Adrenal gland (tissue), 12 donors: ENCODE measurements around the gene PPM1E. TPM values are rescaled to one million over a fixed set of nuclear protein-coding genes. Genes with fewer than 3 reads are reported as not detected.
A peak's percentile ranks its signal among the peaks of the same experiment; 100 is the strongest.

Experiments
- DNase-seq, 7 donors: peaks; one replicate each; pipeline ENCODE4 v3.0.0-alpha.2; 2019 to 2020
- H3K27ac ChIP-seq, 5 donors: fragments of 200-600 bp; sonication (generic) in 4 of 5; 1 replicate in 3 of 5; 2 replicates in 2 of 5; pipeline versions ENCODE4 v1.5.1 to v1.8.0; 2016 to 2020; ENCODE audit warnings: mild to moderate bottlenecking in 1 of 5
- H3K27me3 ChIP-seq: fragments of 200-600 bp; 2 replicates; pipeline ENCODE4 v1.8.0; 2021
- H3K36me3 ChIP-seq, 2 donors: fragments of 200-600 bp; replicated peaks in 1 of 2; 1 replicate in 1 of 2; 2 replicates in 1 of 2; pipeline versions ENCODE4 v1.5.1 to v1.8.0; 2018 to 2022
- H3K4me1 ChIP-seq, 2 donors: fragments of 200-600 bp; replicated peaks in 1 of 2; 1 replicate in 1 of 2; 2 replicates in 1 of 2; pipeline versions ENCODE4 v1.5.1 to v1.8.0; 2018 to 2021
- H3K4me3 ChIP-seq, 4 donors: fragments of 200-600 bp; sonication (generic) in 3 of 4; one replicate each; pipeline ENCODE4 v1.5.1; 2016 to 2018
- H3K9me3 ChIP-seq, 3 donors: fragments of 200-600 bp; sonication (generic) in 1 of 3; replicated peaks in 1 of 3; 1 replicate in 2 of 3; 2 replicates in 1 of 3; pipeline versions ENCODE4 v1.5.1 to v1.8.0; 2016 to 2021
- POLR2A ChIP-seq, 2 donors: fragments of 450-650 bp; IDR thresholded peaks; one replicate each; pipeline ENCODE4 v1.6.1; 2017; ENCODE audit warnings: antibody characterized with exemption in 2 of 2, mild to moderate bottlenecking in 2 of 2, moderate library complexity in 1 of 2
- WGBS, 4 donors: extraction: QIAGEN DNeasy Blood & Tissue Kit in 2 of 4; methylation state at CpG; one replicate each; pipeline versions ENCODE4 v1.1.5 to v1.1.7; 2013 to 2017; 5-methylcytosine and 5-hydroxymethylcytosine counted together
- intact Hi-C, 2 donors: fragments of 100-400 bp; cut with DNase I; formaldehyde crosslinking; loops; one replicate each; pipeline versions ENCODE4 v1.14.1 to v1.15.0; 2022 to 2023
- polyA plus RNA-seq, 3 donors: library from polyadenylated mRNA; stranded (reverse); fragments of 200-250 nt in 2 of 3; fragments of 350-450 nt in 1 of 3; fragmentation: Illumina TruSeq in 1 of 3; extraction: RNeasy Lipid Tissue Mini Kit (QIAGEN cat#74804) in 1 of 3; gene quantifications; one replicate each; pipeline ENCODE4 v1.2.3, GENCODE V29; 2013 to 2014
- total RNA-seq, 9 donors: library from RNA; depleted of rRNA in 4 of 9; stranded (reverse); fragments of >200 nt in 4 of 9; fragments of 120-200 nt in 1 of 9; fragmentation: NEBNext Ultra II Directional in 1 of 9; extraction: Animal tissue kit (Norgen Biotek cat#: 25700) in 1 of 9; gene quantifications; one replicate each; pipeline versions ENCODE4 v1.1.0 to v1.2.4, GENCODE V29; 2013 to 2023
- TF ChIP-seq, protein P1 (sequence below), 6 experiments: fragments of 450-650 bp in 4 of 6; fragments of 200-600 bp in 2 of 6; sonication (generic) in 1 of 6; IDR thresholded peaks; 1 replicate in 5 of 6; 2 replicates in 1 of 6; pipeline versions ENCODE4 v1.5.1 to v1.8.0; 2016 to 2021; ENCODE audit warnings: antibody characterized with exemption in 6 of 6, mild to moderate bottlenecking in 2 of 6, moderate library complexity in 1 of 6
- donor health status: healthy with polysubstance abuse.
- donor health status: Bipolar disorder and iron deficiency.
- donor health status: DM: yes; HTN: yes; CAD: no.
- donor health status: DM: no; HTN: no; CAD: no.
- donor health status: DM: no; HTN: no; CAD: no.
- donor health status: DM: yes; HTN: yes; CAD: no.

The PPM1E gene
- total and polyA plus RNA-seq, 12 donors: 1.8 to 22.7 (median 11.3) TPM

DNA sequence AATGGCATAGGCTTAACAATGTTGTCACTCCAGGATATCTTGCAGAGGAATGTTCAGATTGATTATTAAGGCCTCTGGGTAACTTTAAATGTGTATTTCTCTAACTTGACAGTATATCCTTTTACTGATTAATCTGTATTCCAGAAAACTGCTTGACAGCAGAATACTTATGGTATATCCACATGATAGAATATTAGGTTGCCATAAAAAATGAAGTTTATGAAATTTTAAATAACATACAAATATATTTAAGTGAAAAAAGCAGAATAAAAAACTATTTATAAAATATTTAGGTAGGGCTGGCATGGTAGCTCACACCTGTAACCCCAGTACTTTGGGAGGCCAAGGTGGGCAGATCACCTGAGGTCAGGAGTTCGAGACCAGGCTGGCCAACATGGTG, 244.4 kb downstream of the PPM1E start:
- no peak overlapping the region for H3K27ac ChIP-seq
- H3K36me3 ChIP-seq: no peaks in the 10 kb centered on the region
- H3K9me3 ChIP-seq: no peaks in the 10 kb centered on the region
- no peaks in the 10 kb centered on the region for H3K27me3 ChIP-seq
- no peak overlapping the region for H3K4me3 ChIP-seq
- DNase-seq: no peak
- no peak for TF ChIP-seq POLR2A (IDR thresholded peaks at IDR 0.05)
- TF ChIP-seq, protein P1, sequence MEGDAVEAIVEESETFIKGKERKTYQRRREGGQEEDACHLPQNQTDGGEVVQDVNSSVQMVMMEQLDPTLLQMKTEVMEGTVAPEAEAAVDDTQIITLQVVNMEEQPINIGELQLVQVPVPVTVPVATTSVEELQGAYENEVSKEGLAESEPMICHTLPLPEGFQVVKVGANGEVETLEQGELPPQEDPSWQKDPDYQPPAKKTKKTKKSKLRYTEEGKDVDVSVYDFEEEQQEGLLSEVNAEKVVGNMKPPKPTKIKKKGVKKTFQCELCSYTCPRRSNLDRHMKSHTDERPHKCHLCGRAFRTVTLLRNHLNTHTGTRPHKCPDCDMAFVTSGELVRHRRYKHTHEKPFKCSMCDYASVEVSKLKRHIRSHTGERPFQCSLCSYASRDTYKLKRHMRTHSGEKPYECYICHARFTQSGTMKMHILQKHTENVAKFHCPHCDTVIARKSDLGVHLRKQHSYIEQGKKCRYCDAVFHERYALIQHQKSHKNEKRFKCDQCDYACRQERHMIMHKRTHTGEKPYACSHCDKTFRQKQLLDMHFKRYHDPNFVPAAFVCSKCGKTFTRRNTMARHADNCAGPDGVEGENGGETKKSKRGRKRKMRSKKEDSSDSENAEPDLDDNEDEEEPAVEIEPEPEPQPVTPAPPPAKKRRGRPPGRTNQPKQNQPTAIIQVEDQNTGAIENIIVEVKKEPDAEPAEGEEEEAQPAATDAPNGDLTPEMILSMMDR (IDR thresholded peaks at IDR 0.05): no peak
- intact Hi-C loops: loop anchor here in 1 of 2 donors (10.0 kb wide), 1 partner anchor 475 kb away; no protein-coding TSS in a partner anchor
- H3K4me1 ChIP-seq: peaks cover 9 to 41% of the 10 kb centered on the region in 2 donors
- WGBS, 4 donors: 90 to 96% (median 96%) methylated on average over 1 of the region's 1 CpG

DNA sequence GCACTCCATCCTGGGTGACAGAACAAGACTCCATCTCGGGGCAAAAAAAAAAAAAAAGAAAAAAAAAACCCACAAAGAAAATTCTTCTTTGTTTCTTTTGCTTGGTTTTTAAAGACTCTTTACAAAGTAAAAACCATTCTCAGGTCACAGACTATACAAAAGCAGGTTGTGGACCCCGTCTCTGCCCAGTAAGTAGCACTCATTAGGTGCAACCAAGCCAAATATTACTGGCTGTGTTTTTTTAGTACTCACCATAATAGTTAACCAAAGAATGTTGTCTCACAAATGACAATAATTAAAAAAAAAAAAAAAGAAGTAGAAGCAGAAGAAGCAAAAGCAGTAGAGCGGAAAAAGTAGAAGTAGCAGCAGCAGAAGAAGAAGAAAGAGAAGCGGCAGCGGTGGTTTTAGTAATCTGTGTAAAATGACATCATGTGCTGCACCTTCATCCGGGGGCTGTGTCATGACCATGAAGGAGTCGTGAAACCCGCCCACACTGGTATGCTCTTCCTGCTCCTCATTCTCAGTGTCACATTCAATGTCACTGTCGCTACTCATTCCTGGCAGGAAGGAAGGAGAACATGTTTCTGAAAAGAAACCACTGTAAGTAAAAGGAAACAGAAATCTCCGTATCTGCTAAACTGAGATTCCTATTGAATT, 245.6 kb downstream of the PPM1E start:
- TF ChIP-seq POLR2A (IDR thresholded peaks at IDR 0.05): peak in 1 of 2 donors; percentile 81
- TF ChIP-seq, protein P1 (IDR thresholded peaks at IDR 0.05): no peak
- peak; percentile 64 to 90 (median 81) for DNase-seq
- intact Hi-C loops: loop anchor here in 1 of 2 donors (10.0 kb wide), 1 partner anchor 476 kb away; no protein-coding TSS in a partner anchor
- WGBS, 4 donors: 22 to 27% (median 25%) methylated on average over 10 of the region's 10 CpGs
- Histone ChIP-seq H3K27ac (peak overlapping the region; percentile 39 to 77 (median 70)), H3K27me3 (no peaks in the 10 kb centered on the region), H3K4me1 (peaks cover 9 to 41% of the 10 kb centered on the region in 2 donors), H3K4me3 (peak overlapping the region in 1 of 4 donors; percentile 37), H3K9me3 (no peaks in the 10 kb centered on the region), H3K36me3 (no peaks in the 10 kb centered on the region)

DNA sequence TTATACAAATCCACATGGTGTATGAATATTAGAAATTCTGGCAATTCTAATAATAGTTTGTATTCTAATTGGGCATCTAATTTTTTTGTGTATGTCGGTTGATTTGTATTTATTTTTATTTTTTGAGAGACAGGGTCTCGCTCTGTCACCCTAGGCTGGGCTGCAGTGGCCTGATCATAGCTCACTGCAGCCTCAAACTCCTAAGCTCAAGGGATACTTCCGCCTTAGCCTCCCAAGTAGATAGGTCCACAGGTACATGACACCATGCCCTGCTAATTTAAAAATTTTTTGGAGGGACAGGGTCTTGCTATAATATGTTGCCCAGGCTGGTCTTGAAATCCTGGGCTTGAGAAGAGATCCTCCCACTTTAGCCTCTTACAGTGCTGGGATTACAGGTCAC, 246.5 kb downstream of the PPM1E start:
- intact Hi-C loops: loop anchor here in 1 of 2 donors (10.0 kb wide), 1 partner anchor 477 kb away; no protein-coding TSS in a partner anchor
- peak overlapping the region in 4 of 5 donors; percentile 39 to 75 (median 68) for H3K27ac ChIP-seq
- WGBS, 4 donors: 71 to 84% (median 78%) methylated on average over 3 of the region's 3 CpGs

DNA sequence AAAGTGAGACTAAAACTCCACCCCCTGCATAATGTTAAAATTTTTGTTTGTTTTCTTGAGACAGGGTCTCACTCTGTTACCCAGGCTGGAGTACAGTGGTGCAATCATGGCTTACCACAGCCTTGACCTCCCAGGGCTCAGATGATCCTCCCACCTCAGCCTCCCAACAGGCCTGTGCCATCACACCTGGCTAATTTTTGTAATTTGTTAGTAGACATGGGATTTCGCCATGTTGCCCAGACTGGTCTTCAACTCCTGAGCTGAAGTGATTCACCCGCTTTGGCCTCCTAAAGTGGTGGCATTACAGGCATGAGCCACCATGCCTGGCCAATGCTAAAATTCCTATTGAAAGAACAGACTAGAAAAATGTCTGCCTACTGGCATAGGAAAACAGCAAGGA, 247.2 kb downstream of the PPM1E start:
- no peak for TF ChIP-seq POLR2A (IDR thresholded peaks at IDR 0.05)
- TF ChIP-seq, protein P1 (IDR thresholded peaks at IDR 0.05): no peak

More for the DNA sequence above, 246.5 kb downstream of the PPM1E start:
- Histone ChIP-seq H3K4me1 (peaks cover 9 to 36% of the 10 kb centered on the region in 2 donors), H3K4me3 (peak overlapping the region in 1 of 4 donors; percentile 37), H3K27me3 (no peaks in the 10 kb centered on the region), H3K36me3 (no peaks in the 10 kb centered on the region), H3K9me3 (no peaks in the 10 kb centered on the region)
- TF ChIP-seq POLR2A (IDR thresholded peaks at IDR 0.05): no peak
- TF ChIP-seq, protein P1 (IDR thresholded peaks at IDR 0.05): no peak
- DNase-seq: no peak

More for the DNA sequence above, 247.2 kb downstream of the PPM1E start:
- no peaks in the 10 kb centered on the region for H3K27me3 ChIP-seq
- intact Hi-C loops: loop anchor here in 1 of 2 donors (10.0 kb wide), 1 partner anchor 478 kb away; no protein-coding TSS in a partner anchor
- peak overlapping the region in 1 of 5 donors; percentile 49 for H3K27ac ChIP-seq
- no peaks in the 10 kb centered on the region for H3K36me3 ChIP-seq
- peaks cover 9 to 29% of the 10 kb centered on the region in 2 donors for H3K4me1 ChIP-seq
- peak in 3 of 7 donors; percentile 14 to 26 (median 17) for DNase-seq
- 95 to 100% (median 96%) methylated on average over 2 of the region's 2 CpGs for WGBS, 4 donors
- no peaks in the 10 kb centered on the region for H3K9me3 ChIP-seq
- no peak overlapping the region for H3K4me3 ChIP-seq
